A673 (cell line): ENCODE data around the gene CPN1. TPM values are rescaled to one million over a fixed set of nuclear protein-coding genes. Genes with fewer than 3 reads are reported as not detected.

ENCODE experiments used
- Bru-seq: library from RNA; stranded (reverse); fragments of 400-500 nt; gene quantifications from one replicate; lab custom pipeline; 2021; lab: Mats Ljungman, UMichigan
- BruChase-seq, 2 experiments: library from RNA; stranded (reverse); fragments of 400-500 nt; gene quantifications; one replicate each; lab custom pipeline; 2021; lab: Mats Ljungman, UMichigan
- BruUV-seq: library from RNA; stranded (reverse); fragments of 400-500 nt; replicated peaks from 2 replicates; lab custom pipeline; 2021; lab: Mats Ljungman, UMichigan
- CTCF ChIA-PET: fragments of 300-600 bp; sonication (Branson Sonifier 250); formaldehyde crosslinking; loops from one replicate; lab custom pipeline; 2022; ENCODE audit warnings: antibody characterized with exemption; lab: Charles Lee
- POLR2A ChIA-PET: fragments of 300-600 bp; sonication (Branson Sonifier 250); formaldehyde crosslinking; loops from one replicate; lab custom pipeline; 2022; ENCODE audit warnings: antibody characterized with exemption; ENCODE audit not compliant: low non-redundant PET; lab: Charles Lee
- DNase-seq: peaks from one replicate; pipeline ENCODE4 v3.0.0-alpha.2; 2015; ENCODE audit warnings: low spot score
- H3K27ac ChIP-seq: fragments of 200-600 bp; sonication (generic); 2 replicates; pipeline ENCODE4 v1.5.1; 2016; ENCODE audit warnings: mixed run types, low read depth, mild to moderate bottlenecking, mixed read lengths, antibody characterized with exemption, low read length; ENCODE audit not compliant: poor library complexity, severe bottlenecking
- H3K27me3 ChIP-seq: fragments of 200-600 bp; sonication (generic); replicated peaks from 2 replicates; pipeline ENCODE4 v1.6.1; 2017; ENCODE audit warnings: mixed run types, low read depth, mild to moderate bottlenecking, mixed read lengths, antibody characterized with exemption, low read length; ENCODE audit not compliant: insufficient read depth, poor library complexity
- H3K36me3 ChIP-seq: fragments of 200-600 bp; sonication (generic); 2 replicates; pipeline ENCODE4 v1.6.1; 2016; ENCODE audit warnings: mixed run types, mild to moderate bottlenecking, mixed read lengths, antibody characterized with exemption, low read length; ENCODE audit not compliant: insufficient read depth, poor library complexity, severe bottlenecking
- H3K4me1 ChIP-seq: fragments of 200-600 bp; sonication (generic); 2 replicates; pipeline ENCODE4 v1.6.1; 2017; ENCODE audit warnings: mixed run types, mild to moderate bottlenecking, mixed read lengths, antibody characterized with exemption, low read length; ENCODE audit not compliant: insufficient read depth, poor library complexity, severe bottlenecking
- H3K4me3 ChIP-seq: fragments of 200-600 bp; sonication (generic); 2 replicates; pipeline ENCODE4 v1.5.1; 2016; ENCODE audit warnings: low read depth, mixed run types, mild to moderate bottlenecking, mixed read lengths, low read length; ENCODE audit not compliant: poor library complexity, severe bottlenecking
- H3K9me3 ChIP-seq: fragments of 200-600 bp; sonication (generic); 2 replicates; pipeline ENCODE4 v1.6.1; 2016; ENCODE audit warnings: mixed run types, low read depth, mild to moderate bottlenecking, mixed read lengths, antibody characterized with exemption, low read length; ENCODE audit not compliant: poor library complexity, severe bottlenecking
- CTCF ChIP-seq: fragments of 300-800, 200-600 bp; sonication (generic); conservative IDR thresholded peaks from 2 replicates; pipeline ENCODE4 v1.5.1; 2017; ENCODE audit warnings: low read depth, mild to moderate bottlenecking, antibody characterized with exemption, low read length, moderate library complexity, mixed read lengths
- EZH2 ChIP-seq: fragments of 200-600 bp; sonication (generic); IDR thresholded peaks from 2 replicates; pipeline ENCODE4 v1.6.1; 2017; ENCODE audit warnings: borderline replicate concordance, low read depth, mild to moderate bottlenecking, mixed read lengths, antibody characterized with exemption, low read length; ENCODE audit not compliant: poor library complexity, severe bottlenecking
- intact Hi-C: fragments of 100-400 bp; cut with micrococcal nuclease; formaldehyde crosslinking; loops from one replicate; pipeline ENCODE4 v1.10.0; 2022; ENCODE audit not compliant: unreplicated experiment
- long read RNA-seq: library from polyadenylated mRNA; stranded (forward); transcript quantifications from one replicate; pipeline ENCODE4 v2.0.0, GENCODE V29; 2022
- total RNA-seq: library from RNA; stranded (reverse); gene quantifications from 2 replicates; pipeline ENCODE4 v1.2.3, GENCODE V29; 2021

CPN1 gene
- total RNA-seq: not detected in 2 replicates
- not detected for Bru-seq, nascent RNA
- BruChase-seq, experiment 1, labeled RNA remaining after a 2-hour chase: percentile 2 among the genes with signal in this experiment
- percentile 9 among the genes with signal in this experiment for BruChase-seq, experiment 2, labeled RNA remaining after a 6-hour chase
- long read RNA-seq: 0 reads

GRCh38 chr10:100081075-100082001 lies at the start of gene CPN1:
CPN1 (minus strand) TSS chr10:100081869; CDS start chr10:100081625, 244 bp downstream.
- TF ChIP-seq EZH2: no peak
- no peak for TF ChIP-seq CTCF
- intact Hi-C loops: no loop called here
- Histone ChIP-seq H3K36me3 (no peaks in the 10 kb centered on the region), H3K4me1 (no peaks in the 10 kb centered on the region), H3K4me3 (no peak within 1 kb of the TSS), H3K27ac (no peak within 1 kb of the TSS), H3K9me3 (no peaks in the 10 kb centered on the region), H3K27me3 (no peaks in the 10 kb centered on the region)
- no peak for DNase-seq
- ChIA-PET POLR2A (no interaction called here), CTCF (no interaction called here)
- BruUV-seq: no TSS peak

GRCh38 chr10:100130831-100131230 lies 49.2 kb upstream of the CPN1 start:
- Histone ChIP-seq H3K27ac (no peak overlapping the region), H3K27me3 (no peaks in the 10 kb centered on the region), H3K36me3 (no peaks in the 10 kb centered on the region), H3K4me1 (no peaks in the 10 kb centered on the region), H3K4me3 (no peak overlapping the region), H3K9me3 (no peaks in the 10 kb centered on the region)
- BruUV-seq: no TSS peak
- ChIA-PET CTCF (no interaction called here), POLR2A (no interaction called here)
- intact Hi-C loops: no loop called here
- no peak for DNase-seq
- TF ChIP-seq EZH2 (no peak), CTCF (no peak)

GRCh38 chr10:100129424-100129823 lies 47.8 kb upstream of the CPN1 start:
- CTCF ChIA-PET: no interaction called here
- POLR2A ChIA-PET: no interaction called here
- no TSS peak for BruUV-seq

More at GRCh38 chr10:100129424-100129823, 47.8 kb upstream of the CPN1 start:
- no peak for DNase-seq
- Histone ChIP-seq H3K9me3 (no peaks in the 10 kb centered on the region), H3K4me3 (no peak overlapping the region), H3K4me1 (no peaks in the 10 kb centered on the region), H3K27me3 (no peaks in the 10 kb centered on the region), H3K36me3 (no peaks in the 10 kb centered on the region), H3K27ac (no peak overlapping the region)
- TF ChIP-seq CTCF (no peak), EZH2 (no peak)
- intact Hi-C loops: no loop called here
